Panc1 (cell line): ENCODE results near the gene IDI1. TPM values are rescaled to one million over a fixed set of nuclear protein-coding genes. Genes with fewer than 3 reads are reported as not detected.

ENCODE experiments used
- ATAC-seq: fragments of 200-7000 bp; cut with Tn5 transposase; 2 replicates; pipeline ENCODE4 v1.9.1; 2020; ENCODE audit warnings: mild to moderate bottlenecking, moderate library complexity
- BruUV-seq: library from RNA; stranded (reverse); fragments of 400-500 nt; replicated peaks from 2 replicates; lab custom pipeline; 2021; lab: Mats Ljungman, UMichigan
- CTCF ChIA-PET: fragments of 300-600 bp; sonication (Branson Sonifier 250); formaldehyde crosslinking; loops from one replicate; lab custom pipeline; 2022; ENCODE audit warnings: antibody characterized with exemption; lab: Charles Lee
- POLR2A ChIA-PET: fragments of 300-600 bp; sonication (Branson Sonifier 250); formaldehyde crosslinking; loops from one replicate; lab custom pipeline; 2022; ENCODE audit warnings: antibody characterized with exemption; lab: Charles Lee
- DNase-seq: peaks from one replicate; pipeline ENCODE4 v3.0.0-alpha.2; 2010; ENCODE audit warnings: low read depth, low spot score
- H3K27ac ChIP-seq: 2 replicates; pipeline ENCODE4 v1.5.1; 2011; ENCODE audit warnings: mild to moderate bottlenecking, low read length, inconsistent platforms
- H3K27me3 ChIP-seq: fragments of 200-500 bp; sonication (Bioruptor generic); 2 replicates; pipeline ENCODE4 v1.6.0; 2014; ENCODE audit warnings: low read length, inconsistent platforms; ENCODE audit not compliant: control insufficient read depth, insufficient read depth
- H3K36me3 ChIP-seq: fragments of 200-500 bp; sonication (Bioruptor generic); 2 replicates; pipeline ENCODE4 v1.5.1; 2014; ENCODE audit warnings: inconsistent platforms, mild to moderate bottlenecking, low read length, moderate library complexity; ENCODE audit not compliant: control insufficient read depth, insufficient read depth
- H3K4me1 ChIP-seq: 2 replicates; pipeline ENCODE4 v1.5.1; 2011; ENCODE audit warnings: inconsistent platforms, mild to moderate bottlenecking, low read length, moderate library complexity; ENCODE audit not compliant: control insufficient read depth, insufficient read depth
- H3K4me3 ChIP-seq, 2 experiments: 2 replicates each; pipeline ENCODE4 v1.5.1; 2011 to 2012; ENCODE audit warnings: low read depth in 2 of 2, low read length in 2 of 2, mild to moderate bottlenecking in 2 of 2, inconsistent platforms in 1 of 2, moderate library complexity in 1 of 2
- H3K9me3 ChIP-seq: fragments of 200-500 bp; sonication (Bioruptor generic); 2 replicates; pipeline ENCODE4 v1.5.1; 2014; ENCODE audit warnings: low read depth, mild to moderate bottlenecking, inconsistent platforms, low read length, moderate library complexity; ENCODE audit not compliant: control insufficient read depth, insufficient read depth
- CTCF ChIP-seq: fragments of 450-650 bp; IDR thresholded peaks from 2 replicates; pipeline ENCODE4 v1.5.1; 2017; ENCODE audit warnings: mild to moderate bottlenecking
- POLR2AphosphoS5 ChIP-seq: IDR thresholded peaks from 2 replicates; pipeline ENCODE4 v1.6.1; 2012; ENCODE audit warnings: mild to moderate bottlenecking, low read depth, low read length, moderate library complexity
- REST ChIP-seq, 2 experiments: IDR thresholded peaks; 2 replicates each; pipeline ENCODE4 v1.6.1; 2011 to 2012; ENCODE audit warnings: low read depth in 2 of 2, control low read depth in 1 of 2, low read length in 1 of 2, mild to moderate bottlenecking in 1 of 2, moderate library complexity in 1 of 2; ENCODE audit not compliant: insufficient read depth in 1 of 2
- SIN3A ChIP-seq: IDR thresholded peaks from 2 replicates; pipeline ENCODE4 v1.6.1; 2012; ENCODE audit warnings: low read depth, mild to moderate bottlenecking, low read length, moderate library complexity, borderline replicate concordance; ENCODE audit not compliant: insufficient read depth
- TCF7L2 ChIP-seq: IDR thresholded peaks from 2 replicates; pipeline ENCODE4 v1.6.1; 2011; ENCODE audit warnings: mild to moderate bottlenecking, low read depth, low read length, inconsistent platforms
- in situ Hi-C: cut with HindIII; loops from 2 replicates; pipeline ENCODE4 v1.10.0; 2016; ENCODE audit warnings: low sequenced_read_pairs, low pct_unique_long_range_greater_than_20kb
- intact Hi-C: fragments of 100-400 bp; cut with micrococcal nuclease; formaldehyde crosslinking; loops from one replicate; pipeline ENCODE4 v1.10.0; 2022; ENCODE audit not compliant: unreplicated experiment
- total RNA-seq: library from RNA; stranded (reverse); gene quantifications from one replicate; pipeline ENCODE4 v1.2.1, GENCODE V29; 2021; ENCODE audit not compliant: unreplicated experiment

The IDI1 gene
- total RNA-seq, 1 experiment from 2014 or later: 47.9 TPM

GRCh38 chr10:995559-995926, 53.4 kb downstream of the IDI1 start:
- no peak overlapping the region for H3K27ac ChIP-seq
- BruUV-seq: no TSS peak
- in situ Hi-C loops (no loop called here), intact Hi-C loops (no loop called here)
- TF ChIP-seq POLR2AphosphoS5 (no peak; the same call in 1 of the 2 replicates), CTCF (no peak), SIN3A (no peak), REST (IDR thresholded peaks at IDR 0.05; ENCODE audit: insufficient read depth in 1 of 2, low read depth in 2 of 2, low read length in 1 of 2) (no peak), TCF7L2 (no peak)
- ATAC-seq (0 out of 2 replicates have a peak, but pooled peaks have one; percentile 53), DNase-seq (no peak)
- H3K27me3 ChIP-seq: no peaks in the 10 kb centered on the region
- ChIA-PET CTCF (no interaction called here), POLR2A (no interaction called here)
- no peak overlapping the region for H3K4me3 ChIP-seq
- peaks cover 3% of the 10 kb centered on the region; the same call in 1 of the 2 replicates for H3K4me1 ChIP-seq
- peaks cover 24% of the 10 kb centered on the region for H3K36me3 ChIP-seq
- no peaks in the 10 kb centered on the region for H3K9me3 ChIP-seq

- peaks cover 3% of the 10 kb centered on the region; the same call in 1 of the 2 replicates for H3K4me1 ChIP-seq
- BruUV-seq: no TSS peak
- ChIA-PET POLR2A (no interaction called here), CTCF (no interaction called here)
- H3K27me3 ChIP-seq: no peaks in the 10 kb centered on the region
- H3K9me3 ChIP-seq: no peaks in the 10 kb centered on the region
- intact Hi-C loops: no loop called here
- H3K36me3 ChIP-seq: peaks cover 22% of the 10 kb centered on the region
- in situ Hi-C loops: no loop called here
- H3K4me3 ChIP-seq: no peak overlapping the region
- DNase-seq (no peak), ATAC-seq (no peak)
- TF ChIP-seq REST (IDR thresholded peaks at IDR 0.05; ENCODE audit: insufficient read depth in 1 of 2, low read depth in 2 of 2, low read length in 1 of 2): no peak
- no peak; the same call in 1 of the 2 replicates for TF ChIP-seq POLR2AphosphoS5
- no peak for TF ChIP-seq TCF7L2
- no peak for TF ChIP-seq CTCF
- no peak for TF ChIP-seq SIN3A
- no peak overlapping the region for H3K27ac ChIP-seq
These were observed 53.9 kb downstream of the IDI1 start for GRCh38 chr10:994836-995558.
